ENCODE measurements around the gene KIF13A.

The KIF13A gene

DNA sequence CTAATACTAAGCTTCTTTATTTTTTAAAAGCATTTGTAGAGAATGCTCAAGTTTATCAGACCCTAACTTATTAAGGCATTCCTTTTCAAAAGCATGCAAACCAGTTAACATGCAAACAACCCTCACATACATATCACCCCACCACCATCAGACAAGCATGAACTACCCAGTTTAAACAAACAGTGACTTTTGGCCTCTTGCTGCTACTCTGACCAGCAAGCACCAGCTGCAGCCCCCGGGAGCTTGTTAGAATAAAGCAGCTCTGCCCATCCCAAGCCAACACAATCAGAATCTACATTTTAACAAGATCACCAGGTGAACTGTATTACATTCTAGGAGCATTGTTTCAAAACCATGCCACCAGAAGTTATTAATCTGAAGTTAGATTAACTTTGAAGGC lies 274.9 kb downstream of the KIF13A start:
- no peak for DNase-seq

DNA sequence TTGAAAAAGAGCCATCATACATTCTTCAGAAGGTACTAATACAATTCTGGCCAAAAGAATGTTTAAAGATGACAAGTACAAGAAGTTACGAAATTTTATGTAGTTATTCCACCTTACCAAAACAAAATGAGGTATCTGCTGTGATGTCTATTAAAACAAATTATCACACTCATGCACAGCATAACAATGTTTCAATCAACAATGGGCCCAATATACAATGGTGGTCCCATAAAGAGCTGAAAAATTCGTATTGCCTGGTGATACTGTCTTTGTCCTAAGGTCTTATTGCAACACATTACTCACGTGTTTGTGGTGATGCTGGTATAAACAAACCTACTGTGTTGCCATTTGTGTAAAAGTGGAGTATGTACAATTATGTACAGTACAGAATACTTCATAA lies 277.1 kb downstream of the KIF13A start:
- no peak for DNase-seq

DNA sequence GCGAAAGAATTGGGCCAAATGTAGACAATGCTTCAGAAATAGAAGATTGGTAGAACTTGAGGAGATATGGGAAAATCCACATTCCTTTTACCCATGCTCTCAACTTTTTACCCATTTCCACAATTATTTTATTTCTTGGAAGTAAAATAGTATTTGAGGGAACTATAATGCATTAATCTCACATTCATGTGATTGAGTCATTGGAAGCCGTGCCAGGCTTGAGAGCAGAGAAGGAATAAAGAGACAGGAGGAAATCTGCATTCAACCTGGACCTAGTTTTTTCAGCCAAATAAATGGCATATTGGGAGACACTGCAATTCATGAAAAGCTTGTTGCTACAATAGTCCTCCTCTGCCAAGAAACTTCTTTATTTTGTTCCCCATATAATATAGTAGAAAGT lies 278.0 kb downstream of the KIF13A start:
- no peak for DNase-seq

Measured in CD4-positive, alpha-beta T cell treated with Interleukin-17A for 4 hours (primary cell).